Ureter (tissue), 1 donor: Measurements from ENCODE around the gene RUNX1. TPM values are rescaled to one million over a fixed set of nuclear protein-coding genes. Genes with fewer than 3 reads are reported as not detected.
A peak's percentile ranks its signal among the peaks of the same experiment; 100 is the strongest.
"Not testable (repeated sequence)": the region's sequence is repeated elsewhere in the genome, so short reads cannot be mapped to it uniquely, and the experiment has no call there.

ENCODE experiments used
- DNase-seq: peaks from one replicate; pipeline ENCODE4 v3.0.0-alpha.2; 2020; ENCODE audit warnings: low spot score
- total RNA-seq: library from RNA; stranded (reverse); gene quantifications from one replicate; pipeline ENCODE4 v1.2.4, GENCODE V29; 2023
- donor health status: DM: yes; HTN: yes; CAD: no.

Gene RUNX1
- total RNA-seq, 1 donor from 2014 or later, result 84.0 TPM

DNA sequence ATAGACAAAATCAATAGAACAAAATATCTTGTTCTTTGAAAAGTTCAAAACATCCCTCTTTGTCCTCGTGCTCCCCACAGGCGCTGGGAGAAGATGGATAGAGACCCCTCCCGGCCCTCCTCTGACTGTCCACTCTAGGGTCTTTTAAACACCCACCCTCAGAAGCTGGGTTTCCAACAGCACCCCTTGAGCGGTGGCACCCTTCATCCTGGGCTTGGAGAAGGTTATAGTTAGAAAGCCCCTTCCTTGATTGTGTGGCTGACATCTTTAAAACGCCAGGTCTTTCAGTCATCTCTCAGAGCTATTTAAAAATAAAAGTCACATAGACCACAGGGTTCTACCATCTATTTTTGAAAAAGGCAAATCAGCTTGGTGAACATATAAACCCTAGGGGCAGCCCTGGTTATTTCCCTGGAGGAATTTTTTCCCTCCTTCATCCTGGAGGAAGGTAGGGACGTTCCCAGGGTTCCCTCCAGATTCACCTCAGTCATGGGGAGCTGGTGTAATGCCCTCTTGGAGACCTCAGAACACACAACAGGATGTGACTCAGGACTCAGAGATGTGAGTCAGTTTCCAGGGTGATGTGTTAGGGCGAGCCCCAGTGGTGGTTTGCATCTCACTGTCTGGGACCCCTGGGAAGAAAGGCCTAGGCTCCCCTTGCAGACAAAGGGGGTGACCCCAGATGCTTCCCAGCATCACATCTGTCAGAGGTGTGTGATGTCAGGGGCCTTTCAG is 241.8 kb downstream of the RUNX1 start:
- DNase-seq, result peak; percentile 56

DNA sequence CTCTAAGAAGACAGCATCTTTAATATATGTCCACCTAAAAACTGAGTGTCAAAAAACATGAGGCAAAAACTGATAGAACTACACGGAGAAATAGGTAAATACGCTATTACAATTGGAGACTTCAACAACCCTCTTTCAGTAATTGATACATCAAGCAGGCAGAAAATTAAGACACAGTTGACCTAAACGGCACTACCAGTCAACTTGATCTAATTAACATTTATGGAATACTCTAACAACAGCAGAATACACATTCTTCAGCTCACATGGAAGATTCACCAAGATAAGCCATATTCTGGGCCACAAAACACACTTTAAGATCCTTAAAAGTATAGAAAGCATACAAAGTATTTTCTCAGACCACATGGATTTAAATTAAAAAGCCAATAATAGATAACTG is 242.7 kb downstream of the RUNX1 start:
- DNase-seq, result no peak

DNA sequence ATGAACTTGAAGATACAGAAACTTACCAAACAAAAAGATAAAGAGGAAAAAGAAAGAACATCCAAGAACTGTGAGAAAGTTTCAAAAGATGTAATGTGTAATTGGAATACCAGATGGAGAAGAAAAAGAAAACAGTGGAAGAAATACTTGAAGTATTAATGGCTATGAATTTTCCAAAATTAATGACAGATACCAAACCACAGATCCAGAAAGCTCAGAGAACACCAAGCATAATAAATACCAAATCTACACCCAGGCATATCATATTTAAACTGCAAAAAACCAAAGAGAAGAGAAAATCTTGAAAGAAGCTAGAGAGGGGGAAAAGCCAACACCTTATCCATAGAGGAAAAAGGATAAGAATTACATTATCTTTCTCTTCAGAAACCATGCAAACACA is 243.9 kb downstream of the RUNX1 start:
- no peak for DNase-seq

DNA sequence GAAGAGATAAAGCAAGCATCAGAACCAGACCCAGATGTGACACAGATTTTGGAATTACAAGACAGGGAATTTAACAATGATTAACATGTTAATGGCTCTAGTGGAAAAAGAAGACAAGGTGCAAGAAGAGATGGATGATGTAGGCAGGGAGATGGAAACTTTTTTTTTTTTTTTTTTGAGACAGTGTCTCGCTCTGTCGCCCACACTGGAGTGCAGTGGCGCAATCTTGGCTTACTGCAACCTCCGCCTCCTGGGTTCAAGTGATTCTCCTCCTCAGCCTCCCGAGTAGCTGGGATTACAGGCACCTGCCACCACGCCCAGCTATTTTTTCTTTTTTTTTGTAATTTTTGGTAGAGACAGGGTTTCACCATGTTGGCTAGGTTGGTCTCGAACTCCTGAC is 244.5 kb downstream of the RUNX1 start:
- DNase-seq, result not testable (repeated sequence)

DNA sequence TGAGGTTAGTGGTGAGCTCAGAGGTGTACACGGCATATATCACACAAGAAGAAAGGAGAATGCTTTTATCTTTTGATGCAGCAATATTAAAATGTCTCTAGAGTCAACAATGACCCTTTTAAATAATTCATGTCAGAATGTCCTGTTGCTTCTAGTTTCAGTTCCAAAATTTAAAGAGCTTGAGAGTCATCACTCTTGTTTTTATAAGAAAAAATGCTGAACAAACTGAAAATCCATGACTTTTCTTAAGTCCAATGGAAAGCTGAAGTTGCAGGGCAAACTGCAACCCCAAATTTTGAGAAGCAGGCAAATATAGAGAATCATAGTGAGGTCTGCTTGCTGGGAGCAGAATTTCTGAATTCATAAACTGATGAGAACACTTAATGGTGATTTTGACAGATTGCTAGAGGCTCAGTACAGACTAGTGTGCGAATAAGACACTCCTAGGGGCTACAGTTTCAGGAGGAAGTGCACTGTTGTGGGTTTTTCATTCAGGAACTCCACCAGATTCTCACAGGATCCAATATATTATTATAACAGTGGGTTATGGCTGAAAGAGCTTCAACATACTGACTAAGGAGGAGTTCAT is 245.2 kb downstream of the RUNX1 start:
- no peak for DNase-seq

DNA sequence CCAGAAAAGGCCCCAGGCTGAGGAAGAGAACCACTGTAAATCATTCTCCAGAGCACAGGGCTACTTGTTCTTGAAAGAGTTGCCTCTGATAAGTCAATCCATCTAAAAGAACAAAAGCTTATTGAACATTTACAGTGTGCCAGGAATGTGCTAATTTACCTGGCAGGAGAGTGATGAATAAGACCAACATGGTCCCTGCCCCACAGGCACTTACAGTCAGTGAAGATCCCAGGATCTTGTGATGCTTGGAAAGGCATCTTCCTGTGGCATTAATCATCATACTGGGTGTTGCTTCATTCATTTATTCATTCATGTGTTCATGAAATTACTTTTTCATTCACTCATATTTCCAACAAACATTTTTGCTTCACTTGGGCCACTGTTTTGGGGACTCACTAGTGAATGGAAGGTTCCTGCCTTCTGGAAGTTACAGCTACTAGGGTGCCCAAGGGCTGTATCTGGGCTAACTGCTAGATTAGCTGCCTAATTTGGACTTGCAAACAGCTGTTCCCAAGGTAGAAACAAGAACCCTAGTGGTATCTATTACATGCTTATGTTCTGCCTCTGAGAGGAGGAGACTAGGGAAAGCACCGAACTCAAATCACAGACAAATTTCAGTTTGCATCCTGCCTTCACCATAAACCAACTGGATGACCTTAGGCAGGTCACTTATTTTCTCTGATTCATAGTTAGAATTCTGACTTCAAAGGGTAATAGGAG is 246.8 kb downstream of the RUNX1 start:
- DNase-seq, result no peak

DNA sequence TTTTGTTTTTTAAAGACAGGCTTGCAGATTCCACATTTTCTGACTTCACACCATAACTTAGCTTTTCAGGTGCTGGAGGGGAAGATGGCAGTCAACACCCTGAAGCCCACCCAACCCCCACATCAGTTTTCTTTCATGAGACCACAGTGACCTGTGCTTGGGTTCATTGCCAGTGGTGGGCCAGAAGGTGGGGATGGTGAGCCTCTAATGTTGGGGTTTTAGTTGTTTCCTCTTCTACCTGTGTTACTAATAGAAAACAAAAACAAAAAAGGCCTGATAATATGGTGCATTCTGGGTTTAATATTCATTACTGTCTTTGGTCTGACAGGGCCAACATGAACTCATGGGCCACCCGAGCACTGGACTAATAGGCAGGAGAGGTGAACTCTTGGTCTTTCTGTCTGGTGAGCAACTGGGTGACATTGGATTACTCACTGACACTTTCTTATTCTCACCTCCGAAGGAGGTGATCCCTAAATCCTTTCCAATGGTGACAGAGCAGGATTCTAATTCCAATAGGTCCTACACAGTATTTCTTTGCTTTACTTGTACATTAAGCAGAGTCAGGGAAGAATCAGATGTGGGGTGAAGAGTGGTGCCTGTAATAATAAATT is 247.5 kb downstream of the RUNX1 start:
- DNase-seq, result no peak

DNA sequence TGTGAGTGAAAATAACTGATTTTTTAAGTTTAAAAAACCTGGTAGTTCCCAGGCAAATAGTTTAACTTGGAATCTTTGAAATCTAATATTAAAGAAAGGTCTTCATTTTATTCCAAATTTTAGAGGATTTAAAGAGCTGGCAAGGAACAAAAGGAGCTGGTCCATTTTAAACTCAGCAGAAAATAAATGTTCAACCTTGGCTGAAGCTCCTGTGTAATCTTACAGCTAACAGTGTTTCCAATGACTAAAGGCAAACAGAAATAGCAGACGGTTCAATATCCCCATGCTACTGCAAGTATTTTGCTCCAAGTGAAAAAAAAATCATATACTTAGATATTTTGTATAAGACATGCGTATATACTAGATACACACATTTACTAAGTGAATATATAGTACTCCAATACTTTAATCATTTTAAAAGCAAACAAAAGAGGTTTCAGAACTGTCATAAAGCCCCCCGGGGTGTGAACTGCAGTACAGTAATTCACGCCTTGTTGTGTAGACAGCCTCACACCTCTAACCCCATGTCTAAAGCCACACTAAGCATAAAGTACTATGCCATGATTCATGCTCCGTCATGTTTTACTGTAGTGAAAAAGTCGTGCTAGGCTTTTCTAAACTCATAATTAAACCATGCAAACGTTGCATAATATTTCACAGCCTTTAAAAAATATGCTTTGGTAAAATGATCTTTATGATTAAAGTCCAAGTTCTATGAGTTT is 248.1 kb downstream of the RUNX1 start:
- DNase-seq, result no peak

DNA sequence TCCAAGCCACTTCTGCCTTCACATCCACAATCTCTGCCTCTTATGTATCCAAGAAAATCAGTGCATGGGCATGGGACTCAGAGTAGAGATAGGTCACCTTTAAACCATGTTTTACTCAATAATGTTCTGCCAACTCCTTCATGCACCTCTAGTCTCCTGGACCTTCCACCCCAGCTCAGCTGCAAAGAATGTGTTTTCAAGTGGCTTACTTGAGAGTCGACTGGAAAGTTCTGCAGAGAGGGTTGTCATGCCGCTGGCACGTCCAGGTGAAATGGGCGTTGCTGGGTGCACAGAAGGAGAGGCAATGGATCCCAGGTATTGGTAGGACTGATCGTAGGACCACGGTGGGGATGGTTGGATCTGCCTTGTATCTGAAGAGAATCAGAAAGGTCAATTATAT is 250.0 kb downstream of the RUNX1 start:
- no peak for DNase-seq

DNA sequence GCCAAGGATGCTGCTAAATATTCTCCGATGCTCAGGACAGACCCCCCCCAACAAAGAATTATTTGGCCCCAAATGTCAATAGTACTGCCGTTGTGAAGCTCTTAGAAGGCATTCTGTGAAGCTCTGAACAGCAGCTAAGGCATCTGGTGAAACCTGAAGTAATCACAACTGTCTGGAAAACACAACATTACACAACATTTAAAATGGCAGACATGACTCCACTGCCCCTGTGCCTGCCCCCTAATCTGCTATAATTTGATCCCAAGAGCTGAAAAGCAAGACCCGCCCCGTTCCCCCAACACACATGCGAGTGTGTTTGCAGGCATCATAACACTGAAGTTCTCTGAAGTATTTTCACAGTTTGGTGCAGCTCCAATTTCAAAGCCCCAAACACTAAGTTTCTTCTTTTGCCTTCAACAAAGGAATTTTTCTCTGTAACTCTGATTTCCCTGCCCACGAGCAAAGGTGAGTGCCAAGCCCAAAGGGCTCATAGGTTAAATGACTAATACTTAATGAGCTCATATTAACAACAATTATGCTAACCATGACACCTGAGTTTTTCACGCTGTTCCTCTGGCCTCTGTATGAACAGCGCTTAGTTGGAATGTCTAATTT is 251.1 kb downstream of the RUNX1 start:
- DNase-seq, result no peak

DNA sequence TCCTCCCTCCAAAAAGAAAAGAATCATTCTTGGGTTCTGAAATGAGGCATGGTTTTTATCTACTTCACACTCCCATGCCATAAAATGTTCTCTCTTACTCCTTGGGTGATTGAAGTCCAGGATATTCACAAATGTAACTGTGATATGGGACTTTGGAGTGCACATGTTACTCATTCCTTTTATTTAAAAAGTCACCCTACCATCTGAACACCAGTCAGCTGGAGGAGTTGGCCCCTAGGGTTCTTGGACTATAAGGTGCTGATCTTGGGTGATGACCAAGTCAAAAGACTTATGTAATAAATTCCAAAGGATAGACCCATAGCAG is 251.9 kb downstream of the RUNX1 start:
- DNase-seq, result no peak

DNA sequence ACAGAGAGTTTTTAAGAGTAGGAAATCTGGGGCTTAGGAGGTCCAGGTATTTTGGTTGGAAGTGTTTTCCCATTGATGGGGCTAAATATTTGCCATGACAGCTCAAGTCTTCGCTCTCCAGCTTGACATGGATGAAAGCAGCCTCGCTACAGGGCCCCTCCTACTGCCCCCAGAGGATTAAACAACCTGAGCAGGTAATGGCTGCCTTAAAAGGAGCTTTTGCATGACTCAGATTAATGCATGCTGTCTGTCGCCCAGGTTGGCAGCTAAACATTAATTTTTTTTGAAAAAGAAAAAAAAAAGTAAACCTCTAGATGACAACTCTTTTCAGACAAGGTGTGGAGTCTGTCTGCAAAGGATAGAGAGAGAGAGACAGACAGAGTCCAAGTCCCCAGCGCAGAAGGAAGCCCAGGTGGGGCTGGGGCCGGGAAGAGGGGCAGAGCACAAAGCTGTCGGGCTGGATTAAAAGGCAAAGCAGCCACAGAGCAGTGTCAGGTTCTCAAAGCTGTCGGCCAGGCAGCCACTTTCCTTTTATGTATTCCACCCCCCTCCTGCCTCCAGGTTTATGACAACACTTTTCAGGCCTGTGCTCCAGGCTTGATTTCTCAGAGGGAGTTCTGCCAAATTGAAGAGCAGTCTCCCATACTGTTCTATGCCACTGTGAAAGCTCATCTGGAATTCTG is 252.4 kb downstream of the RUNX1 start:
- no peak for DNase-seq

DNA sequence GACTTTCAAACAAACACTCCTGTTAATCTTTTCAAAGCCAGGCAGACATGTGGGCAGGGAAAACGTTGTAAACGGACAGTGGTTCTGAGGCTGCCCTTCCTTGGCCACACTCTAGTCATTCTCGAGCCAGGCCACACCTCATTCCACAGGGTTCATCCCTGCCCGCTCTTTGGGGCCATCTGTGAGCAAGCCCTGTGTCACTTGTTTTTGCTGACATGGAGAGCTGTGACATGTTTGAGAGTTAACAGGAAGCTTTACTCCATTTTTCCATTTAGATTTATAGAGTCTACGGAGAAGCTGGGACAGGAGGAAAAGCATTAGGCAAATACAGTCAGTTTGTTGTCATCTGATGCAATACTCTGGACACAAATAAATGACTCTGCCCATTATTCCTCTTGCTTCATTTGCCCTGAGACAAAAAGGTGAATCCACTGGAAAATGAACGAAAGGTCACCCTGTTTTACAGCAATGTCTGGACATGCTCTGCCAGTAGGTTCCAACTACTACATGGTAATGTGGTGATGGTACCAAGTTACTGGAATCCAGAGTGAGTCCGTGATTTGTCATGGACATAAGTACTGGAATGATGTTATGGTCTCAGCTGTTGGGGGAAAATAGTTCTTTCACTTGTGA is 253.4 kb downstream of the RUNX1 start:
- DNase-seq, result no peak

DNA sequence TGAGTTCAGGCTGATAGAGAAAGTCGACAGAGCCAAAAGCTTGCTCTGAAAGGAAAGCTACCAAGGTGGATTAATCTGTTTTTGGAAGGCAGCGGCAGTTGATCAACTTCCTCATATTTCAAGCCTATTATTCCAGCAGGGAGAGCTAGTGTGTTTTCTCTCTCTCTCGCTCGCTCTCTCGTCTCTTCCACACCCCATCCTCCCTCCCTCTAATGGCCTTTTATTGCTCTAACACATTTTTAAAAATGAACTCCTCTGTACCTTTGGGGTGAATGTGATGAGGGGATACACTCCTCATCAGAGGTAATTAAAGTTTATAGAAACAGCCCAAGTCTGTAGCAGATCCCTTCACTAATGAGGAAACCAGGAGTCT is 253.9 kb downstream of the RUNX1 start:
- DNase-seq, result no peak

DNA sequence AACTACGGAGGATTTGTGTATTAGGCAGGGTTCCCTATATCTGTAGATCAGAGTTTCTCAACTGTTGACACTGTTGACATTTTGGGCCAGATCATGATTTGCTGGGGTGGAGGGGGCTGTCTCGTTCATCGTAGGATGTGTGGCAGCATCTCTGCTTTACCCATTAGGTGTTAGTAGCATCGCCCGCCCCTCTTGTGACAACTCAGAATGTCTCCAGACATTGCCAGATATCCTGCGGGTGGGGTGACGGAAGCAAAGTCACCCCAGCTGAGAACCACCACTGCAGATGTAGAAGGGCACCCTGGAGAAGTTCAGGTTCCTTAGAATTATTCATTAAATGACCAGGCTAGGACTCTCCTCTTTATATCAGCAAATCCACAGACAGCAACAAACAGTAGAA is 254.4 kb downstream of the RUNX1 start:
- no peak for DNase-seq

DNA sequence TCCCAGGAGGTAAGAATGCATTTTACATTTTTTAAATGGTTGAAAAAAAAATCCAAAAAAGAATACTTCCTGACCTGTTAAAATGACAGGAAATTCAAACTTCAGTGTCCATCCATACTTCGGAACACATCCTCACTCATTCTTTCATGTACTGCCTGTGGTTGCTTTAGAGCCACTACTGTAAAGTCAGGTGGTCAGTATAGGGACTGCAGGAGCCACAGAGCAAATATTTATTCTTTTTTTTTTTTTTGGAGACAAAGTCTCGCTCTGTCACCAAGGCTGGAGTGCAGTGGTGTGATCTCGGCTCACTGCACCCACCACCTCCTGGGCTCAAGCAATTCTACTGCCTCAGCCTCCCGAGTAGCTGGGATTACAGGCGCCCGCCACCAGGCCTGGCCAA is 255.6 kb downstream of the RUNX1 start:
- no peak for DNase-seq

DNA sequence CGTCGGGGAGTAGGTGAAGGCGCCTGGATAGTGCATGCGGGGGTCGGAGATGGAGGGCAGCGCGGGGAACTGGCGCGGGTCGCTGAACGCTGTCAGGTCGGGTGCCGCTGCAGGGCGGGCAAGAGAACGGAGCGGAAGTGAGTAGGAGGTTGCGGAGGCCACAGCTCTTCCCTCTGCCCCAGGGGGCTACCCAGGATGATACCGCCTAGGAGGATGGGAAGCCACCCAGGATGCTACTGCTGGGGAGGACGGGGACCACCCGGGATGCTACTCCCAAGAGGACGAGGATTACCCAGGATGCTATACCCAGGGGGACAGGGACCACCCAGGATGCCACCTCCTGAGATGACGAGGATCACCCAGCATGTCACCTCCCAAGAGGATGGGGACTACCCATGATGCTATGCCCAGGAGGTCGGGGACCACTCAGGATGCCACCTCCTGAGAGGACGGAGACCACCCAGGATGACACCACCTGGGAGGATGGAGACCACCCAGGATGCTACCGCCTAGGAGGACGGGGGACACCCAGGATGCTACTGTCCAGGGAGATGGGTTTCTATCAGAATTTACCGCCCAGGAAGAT is 256.5 kb downstream of the RUNX1 start:
- DNase-seq, result no peak

DNA sequence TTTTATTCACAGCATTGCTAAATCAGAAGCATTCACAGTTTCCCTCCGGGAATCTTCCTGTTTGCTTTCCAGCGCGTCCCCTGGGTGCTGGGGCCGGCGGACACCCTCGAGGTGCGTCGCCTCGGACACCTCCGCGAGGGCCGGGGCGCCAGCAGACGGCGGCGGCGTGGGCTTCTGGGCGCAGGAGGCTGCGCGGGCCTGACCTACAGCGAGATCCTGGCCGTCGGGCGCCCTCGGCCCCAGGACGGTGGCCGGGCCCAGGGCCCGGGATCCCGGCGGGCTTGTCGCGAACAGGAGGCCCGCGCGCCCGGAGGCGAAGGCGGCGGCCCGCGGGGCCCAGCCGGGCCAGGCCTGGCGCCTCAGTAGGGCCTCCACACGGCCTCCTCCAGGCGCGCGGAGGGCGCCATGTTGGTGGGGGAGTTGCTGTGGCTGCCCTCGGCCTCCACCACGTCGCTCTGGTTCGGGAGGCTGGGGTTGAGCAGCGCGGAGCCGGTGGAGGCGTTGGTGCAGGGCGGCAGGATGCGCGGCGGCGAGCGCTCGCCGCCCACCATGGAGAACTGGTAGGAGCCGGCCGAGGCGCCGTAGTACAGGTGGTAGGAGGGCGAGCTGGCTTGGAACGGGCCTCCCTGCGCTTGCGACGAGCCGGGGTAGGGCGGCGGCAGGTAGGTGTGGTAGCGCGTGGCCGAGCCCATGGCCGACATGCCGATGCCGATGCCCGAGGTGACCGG is 257.2 kb downstream of the RUNX1 start:
- no peak for DNase-seq

DNA sequence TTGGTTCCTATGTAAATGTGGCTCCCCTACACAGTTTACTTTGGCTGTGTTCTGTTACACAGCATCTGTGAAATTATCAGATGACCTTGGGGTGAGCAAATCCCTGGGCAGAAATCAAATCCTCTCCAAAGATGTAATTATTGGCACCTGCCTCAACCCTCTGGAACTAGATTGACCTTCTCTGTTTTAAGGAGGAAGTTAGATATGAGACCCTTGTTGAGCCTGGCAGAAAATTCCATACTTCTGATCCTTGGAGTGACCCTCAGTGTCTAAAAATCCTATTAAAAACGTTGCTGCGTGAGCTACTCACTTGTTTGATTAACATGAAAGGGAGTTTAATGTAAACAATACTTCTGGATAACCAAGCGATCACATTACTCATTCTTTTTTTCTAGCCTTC is 258.3 kb downstream of the RUNX1 start:
- DNase-seq, result no peak

DNA sequence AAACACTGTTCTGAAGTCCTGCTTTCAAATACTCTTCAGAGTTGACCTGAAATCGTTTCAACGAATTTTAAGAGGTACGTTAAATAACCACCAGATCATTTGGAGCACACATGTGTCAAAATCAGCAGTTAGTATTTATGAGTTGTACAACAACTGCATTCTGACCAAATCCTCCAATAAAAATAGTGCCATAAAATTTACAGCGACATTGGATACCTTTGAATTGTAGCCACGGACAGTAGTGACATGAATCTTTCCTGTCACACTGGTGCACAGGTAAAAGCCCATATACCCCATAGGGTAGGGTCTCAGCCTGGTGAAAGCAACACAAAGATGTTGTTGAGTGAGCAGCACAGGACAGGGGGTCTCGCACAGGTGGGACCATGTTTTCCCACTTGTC is 258.8 kb downstream of the RUNX1 start:
- no peak for DNase-seq
